LHCN-M2 (cell line): ENCODE measurements around the gene FKBP11. TPM values are rescaled to one million over a fixed set of nuclear protein-coding genes. Genes with fewer than 3 reads are reported as not detected.
"Not testable (repeated sequence)": the region's sequence is repeated elsewhere in the genome, so short reads cannot be mapped to it uniquely, and the experiment has no call there.

ENCODE experiments used
- DNase-seq: peaks from one replicate; pipeline ENCODE4 v3.0.0-alpha.2; 2012; ENCODE audit warnings: low read depth
- total RNA-seq: library from RNA; depleted of rRNA; stranded (reverse); fragments of >200 nt; gene quantifications from 2 replicates; pipeline ENCODE4 v1.2.3, GENCODE V29; 2014

The FKBP11 gene
- total RNA-seq, 1 experiment from 2014 or later, result 17.3 TPM

- DNase-seq, result no peak
These were observed 15.1 kb downstream of the FKBP11 start for GRCh38 chr12:48910196-48910595.

- DNase-seq, result not testable (repeated sequence)
These were observed 15.6 kb downstream of the FKBP11 start for GRCh38 chr12:48909698-48910097.

GRCh38 chr12:48907245-48907644 is 18.0 kb downstream of the FKBP11 start:
- no peak for DNase-seq

GRCh38 chr12:48903982-48904411 is 21.3 kb downstream of the FKBP11 start:
- DNase-seq, result peak; percentile 75

- no peak for DNase-seq
These were observed 21.8 kb downstream of the FKBP11 start for GRCh38 chr12:48903363-48903981.

GRCh38 chr12:48901278-48901677 is 24.0 kb downstream of the FKBP11 start:
- DNase-seq, result no peak

GRCh38 chr12:48899651-48900050 is 25.6 kb downstream of the FKBP11 start:
- no peak for DNase-seq

GRCh38 chr12:48894271-48894670 is 31.0 kb downstream of the FKBP11 start:
- DNase-seq, result peak; percentile 22

GRCh38 chr12:48890657-48891418 is 34.5 kb downstream of the FKBP11 start:
- peak; percentile 53 for DNase-seq

- DNase-seq, result no peak
These were observed 35.6 kb downstream of the FKBP11 start for GRCh38 chr12:48889679-48890078.

- DNase-seq, result no peak
These were observed 41.8 kb downstream of the FKBP11 start for GRCh38 chr12:48883305-48884161.

- no peak for DNase-seq
These were observed 42.4 kb downstream of the FKBP11 start for GRCh38 chr12:48882972-48883304.

- no peak for DNase-seq
These were observed 43.0 kb downstream of the FKBP11 start for GRCh38 chr12:48882315-48882687.

GRCh38 chr12:48881686-48882314 is 43.5 kb downstream of the FKBP11 start:
- DNase-seq, result no peak

- DNase-seq, result no peak
These were observed 44.6 kb downstream of the FKBP11 start for GRCh38 chr12:48880647-48881046.

- DNase-seq, result no peak
These were observed 46.7 kb downstream of the FKBP11 start for GRCh38 chr12:48878548-48878947.

- no peak for DNase-seq
These were observed 49.3 kb downstream of the FKBP11 start for GRCh38 chr12:48875944-48876515.

- not testable (repeated sequence) for DNase-seq
These were observed 51.8 kb downstream of the FKBP11 start for GRCh38 chr12:48873534-48873933.

GRCh38 chr12:48873096-48873495 is 52.2 kb downstream of the FKBP11 start:
- no peak for DNase-seq
